GM12878 (cell line): ENCODE data around the gene TEKT5. TPM values are rescaled to one million over a fixed set of nuclear protein-coding genes. Genes with fewer than 3 reads are reported as not detected.

Experiments used
- ATAC-seq: fragments of 200-7000 bp; cut with Tn5 transposase; 3 replicates; pipeline ENCODE4 v1.9.1; 2020; ENCODE audit warnings: mild to moderate bottlenecking, moderate library complexity
- BruUV-seq: library from RNA; stranded (reverse); fragments of 400-500 nt; replicated peaks from 2 replicates; lab custom pipeline; 2021; lab: Mats Ljungman, UMichigan
- CTCF ChIA-PET: fragments of 300-600 bp; sonication (Branson Sonifier 250); formaldehyde crosslinking; extraction: SDS; loops from one replicate; lab custom pipeline; 2021; ENCODE audit warnings: inconsistent platforms; lab: Yijun Ruan, JAX
- POLR2A ChIA-PET: fragments of 350-600 bp; formaldehyde crosslinking; extraction: SDS; loops from one replicate; lab custom pipeline; 2021; ENCODE audit warnings: inconsistent platforms; lab: Charles Lee
- RAD21 ChIA-PET: fragments of 300-600 bp; sonication (Branson Sonifier 250); formaldehyde crosslinking; loops from one replicate; lab custom pipeline; 2023; ENCODE audit warnings: antibody characterized with exemption; ENCODE audit not compliant: unreplicated experiment; lab: Charles Lee
- SMC1A ChIA-PET: fragments of 300-600 bp; sonication (Branson Sonifier 250); formaldehyde crosslinking; loops from one replicate; lab custom pipeline; 2023; ENCODE audit not compliant: unreplicated experiment, uncharacterized antibody; lab: Charles Lee
- DNase-seq: peaks from one replicate; pipeline ENCODE4 v3.0.0-alpha.2; 2011; ENCODE audit warnings: low read depth, low spot score
- FAIRE-seq: peaks from 3 replicates; lab custom pipeline; 2011; peaks lifted over from hg19 to GRCh38; lab: Jason Lieb, UNC
- H2AFZ ChIP-seq: 2 replicates; pipeline ENCODE4 v1.6.0; 2011; ENCODE audit warnings: low read depth, low read length, control low read depth; ENCODE audit not compliant: control insufficient read depth
- H3K27ac ChIP-seq: 2 replicates; pipeline ENCODE4 v1.5.1; 2011; ENCODE audit warnings: control low read depth; ENCODE audit not compliant: control insufficient read depth, insufficient read depth
- H3K27me3 ChIP-seq, 2 experiments: replicated peaks in 1 of 2; 2 replicates each; pipeline versions ENCODE4 v1.6.0 to v1.6.1; 2011; ENCODE audit warnings: low read length in 1 of 2; ENCODE audit not compliant: control insufficient read depth in 2 of 2, insufficient read depth in 2 of 2
- H3K36me3 ChIP-seq, 2 experiments: 2 replicates each; pipeline ENCODE4 v1.5.1; 2011; ENCODE audit warnings: low read length in 1 of 2; ENCODE audit not compliant: control insufficient read depth in 2 of 2, insufficient read depth in 2 of 2
- H3K4me1 ChIP-seq: 2 replicates; pipeline ENCODE4 v1.6.1; 2011; ENCODE audit warnings: mild to moderate bottlenecking, low read length, moderate library complexity, mixed read lengths; ENCODE audit not compliant: control insufficient read depth, insufficient read depth
- H3K4me2 ChIP-seq: 2 replicates; pipeline ENCODE4 v1.6.0; 2011; ENCODE audit warnings: control low read depth; ENCODE audit not compliant: control insufficient read depth, insufficient read depth
- H3K4me3 ChIP-seq: fragments of 200-600 bp; sonication (generic); 2 replicates; pipeline ENCODE4 v1.5.1; 2016
- H3K79me2 ChIP-seq: 2 replicates; pipeline ENCODE4 v1.6.0; 2011; ENCODE audit warnings: low read length; ENCODE audit not compliant: control insufficient read depth, insufficient read depth
- H3K9ac ChIP-seq: 2 replicates; pipeline ENCODE4 v1.8.0; 2011; ENCODE audit warnings: low read length, control low read depth, mixed read lengths; ENCODE audit not compliant: control insufficient read depth, insufficient read depth
- H3K9me3 ChIP-seq: replicated peaks from 3 replicates; pipeline ENCODE4 v1.5.1; 2011; ENCODE audit warnings: mild to moderate bottlenecking, low read length; ENCODE audit not compliant: control insufficient read depth, insufficient read depth
- H4K20me1 ChIP-seq: 2 replicates; pipeline ENCODE4 v1.6.0; 2011; ENCODE audit not compliant: control insufficient read depth, insufficient read depth
- BHLHE40 ChIP-seq, 2 experiments: fragments of 450-650 bp in 1 of 2; IDR thresholded peaks; 2 replicates each; pipeline ENCODE4 v1.6.1; 2011 to 2017; ENCODE audit warnings: low read depth in 2 of 2, borderline replicate concordance in 1 of 2, improper control_type of control experiment in 1 of 2, low read length in 1 of 2, mild to moderate bottlenecking in 1 of 2
- CBFB ChIP-seq: IDR thresholded peaks from 2 replicates; pipeline ENCODE4 v1.6.1; 2016; ENCODE audit warnings: antibody characterized with exemption, low read depth
- EGR1 ChIP-seq, 2 experiments: IDR thresholded peaks; 1 replicate in 1 of 2; 2 replicates in 1 of 2; pipeline ENCODE4 v1.6.1; 2011 to 2012; ENCODE audit warnings: low read depth in 2 of 2, low read length in 2 of 2, borderline replicate concordance in 1 of 2, mild to moderate bottlenecking in 1 of 2, moderate library complexity in 1 of 2
- GATAD2B ChIP-seq: fragments of 450-650 bp; conservative IDR thresholded peaks from 2 replicates; pipeline ENCODE4 v1.6.1; 2017; ENCODE audit warnings: low read depth, mild to moderate bottlenecking, moderate library complexity
- IKZF1 ChIP-seq: fragments of 450-650 bp; conservative IDR thresholded peaks from 2 replicates; pipeline ENCODE4 v1.6.1; 2017; ENCODE audit warnings: antibody characterized with exemption, mild to moderate bottlenecking
- IRF4 ChIP-seq: IDR thresholded peaks from 2 replicates; pipeline ENCODE4 v1.6.1; 2011; ENCODE audit warnings: low read depth, low read length
- MTA2 ChIP-seq: fragments of 450-650 bp; IDR thresholded peaks from 2 replicates; pipeline ENCODE4 v1.6.1; 2016; ENCODE audit warnings: low read depth, mild to moderate bottlenecking, moderate library complexity
- NBN ChIP-seq: fragments of 450-650 bp; IDR thresholded peaks from 2 replicates; pipeline ENCODE4 v1.6.1; 2016
- NFXL1 ChIP-seq: fragments of 450-650 bp; IDR thresholded peaks from 2 replicates; pipeline ENCODE4 v1.6.1; 2017; ENCODE audit warnings: antibody characterized with exemption, mild to moderate bottlenecking, borderline replicate concordance
- SIN3A ChIP-seq: IDR thresholded peaks from 2 replicates; pipeline ENCODE4 v1.6.1; 2012; ENCODE audit warnings: low read depth, low read length, improper control_type of control experiment
- SMC3 ChIP-seq: IDR thresholded peaks from 2 replicates; pipeline ENCODE4 v1.6.1; 2011; ENCODE audit warnings: low read length, improper control_type of control experiment, borderline replicate concordance
- TCF3 ChIP-seq: IDR thresholded peaks from 2 replicates; pipeline ENCODE4 v1.6.1; 2012; ENCODE audit warnings: low read depth, mild to moderate bottlenecking, low read length, borderline replicate concordance; ENCODE audit not compliant: insufficient read depth
- TCF7 ChIP-seq: IDR thresholded peaks from 2 replicates; pipeline ENCODE4 v1.6.1; 2014; ENCODE audit warnings: antibody characterized with exemption, borderline replicate concordance
- ZNF24 ChIP-seq: fragments of 450-650 bp; IDR thresholded peaks from 2 replicates; pipeline ENCODE4 v1.6.1; 2017; ENCODE audit warnings: antibody characterized with exemption, mild to moderate bottlenecking
- WGBS: methylation state at CpG from one replicate; pipeline ENCODE4 v1.1.6; 2016; ENCODE audit warnings: low lambda C conversion rate; ENCODE audit not compliant: insufficient replicate concordance, insufficient coverage; ENCODE audit errors: missing lambda C conversion rate; 5-methylcytosine and 5-hydroxymethylcytosine counted together
- in situ Hi-C: fragments of 300-500 bp; cut with MboI; formaldehyde crosslinking; loops from 9 replicates; pipeline ENCODE4 v1.14.3; 2018; ENCODE audit warnings: mixed read lengths
- intact Hi-C: fragments of 100-400 bp; cut with micrococcal nuclease; formaldehyde crosslinking; loops from one replicate; pipeline ENCODE4 v1.14.2; 2022; ENCODE audit not compliant: unreplicated experiment
- polyA plus RNA-seq, 11 experiments: library from polyadenylated mRNA; depleted of rRNA in 4 of 11; unstranded in 6 of 11; stranded (reverse) in 5 of 11; fragments of >200 nt; fragmentation: Nextera tagmentation in 4 of 11; fragmentation: Illumina TruSeq in 1 of 11; extraction: Ambion mirVana in 4 of 11; extraction: Trizol in 1 of 11; gene quantifications; 1 replicate in 1 of 11; 2 replicates in 10 of 11; pipeline versions ENCODE4 v1.2.1 to v1.2.3, GENCODE V29; 2011 to 2016; ENCODE audit warnings: inconsistent platforms in 2 of 11, missing spikeins in 2 of 11, low read depth in 1 of 11
- total RNA-seq, 4 experiments: library from RNA; depleted of rRNA in 3 of 4; stranded (reverse); fragments of >200 nt in 3 of 4; fragmentation: Illumina TruSeq in 1 of 4; extraction: Trizol in 1 of 4; gene quantifications; 2 replicates each; pipeline versions ENCODE4 v1.2.1 to v1.2.3, GENCODE V29; 2013 to 2021
- TF ChIP-seq, protein P1 (sequence below): fragments of 450-650 bp; IDR thresholded peaks from 2 replicates; pipeline ENCODE4 v1.6.1; 2018; ENCODE audit warnings: mild to moderate bottlenecking, low read depth, moderate library complexity; ENCODE audit not compliant: partially characterized antibody
- TF ChIP-seq, protein P2 (sequence below): IDR thresholded peaks from 2 replicates; pipeline ENCODE4 v1.6.1; 2012; ENCODE audit warnings: low read length, inconsistent platforms
- TF ChIP-seq, protein P3 (sequence below): fragments of 450-650 bp; IDR thresholded peaks from 2 replicates; pipeline ENCODE4 v1.6.1; 2017; ENCODE audit warnings: mild to moderate bottlenecking

Gene TEKT5
- total and polyA plus RNA-seq, 10 of the 15 experiments (the other 5 are each of a cell fraction or from before 2014, with no cell fraction given) = 0.19 to 2.2 (median 0.68) TPM; not detected in 1

DNA sequence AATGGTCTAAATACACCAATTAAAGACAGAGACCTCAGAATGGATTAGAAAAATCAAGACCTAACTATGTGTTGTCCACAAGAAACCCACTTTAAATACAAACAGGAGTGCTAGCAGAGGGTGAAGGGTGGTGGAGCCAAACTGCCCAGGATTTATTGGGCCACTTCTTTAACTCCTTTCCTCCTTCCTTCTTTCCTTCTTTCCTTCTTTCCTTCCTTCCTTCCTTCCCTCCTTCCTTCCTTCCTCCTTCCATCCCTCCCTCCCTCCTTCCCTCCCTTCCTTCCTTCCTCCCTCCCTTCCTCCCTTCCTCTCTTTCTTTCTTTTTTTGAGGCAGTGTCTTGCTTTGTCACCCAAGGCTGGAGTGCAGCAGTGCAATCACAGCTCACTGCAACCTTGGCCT lies 80.0 kb downstream of the TEKT5 start (continued):
- TF ChIP-seq, protein P1, sequence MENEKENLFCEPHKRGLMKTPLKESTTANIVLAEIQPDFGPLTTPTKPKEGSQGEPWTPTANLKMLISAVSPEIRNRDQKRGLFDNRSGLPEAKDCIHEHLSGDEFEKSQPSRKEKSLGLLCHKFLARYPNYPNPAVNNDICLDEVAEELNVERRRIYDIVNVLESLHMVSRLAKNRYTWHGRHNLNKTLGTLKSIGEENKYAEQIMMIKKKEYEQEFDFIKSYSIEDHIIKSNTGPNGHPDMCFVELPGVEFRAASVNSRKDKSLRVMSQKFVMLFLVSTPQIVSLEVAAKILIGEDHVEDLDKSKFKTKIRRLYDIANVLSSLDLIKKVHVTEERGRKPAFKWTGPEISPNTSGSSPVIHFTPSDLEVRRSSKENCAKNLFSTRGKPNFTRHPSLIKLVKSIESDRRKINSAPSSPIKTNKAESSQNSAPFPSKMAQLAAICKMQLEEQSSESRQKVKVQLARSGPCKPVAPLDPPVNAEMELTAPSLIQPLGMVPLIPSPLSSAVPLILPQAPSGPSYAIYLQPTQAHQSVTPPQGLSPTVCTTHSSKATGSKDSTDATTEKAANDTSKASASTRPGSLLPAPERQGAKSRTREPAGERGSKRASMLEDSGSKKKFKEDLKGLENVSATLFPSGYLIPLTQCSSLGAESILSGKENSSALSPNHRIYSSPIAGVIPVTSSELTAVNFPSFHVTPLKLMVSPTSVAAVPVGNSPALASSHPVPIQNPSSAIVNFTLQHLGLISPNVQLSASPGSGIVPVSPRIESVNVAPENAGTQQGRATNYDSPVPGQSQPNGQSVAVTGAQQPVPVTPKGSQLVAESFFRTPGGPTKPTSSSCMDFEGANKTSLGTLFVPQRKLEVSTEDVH = no peak
- TF ChIP-seq TCF3 (no peak), CBFB (no peak), ZNF24 (no peak), SMC3 (no peak), IRF4 (no peak)
- TF ChIP-seq, all 136 proteins: peak for 0

DNA sequence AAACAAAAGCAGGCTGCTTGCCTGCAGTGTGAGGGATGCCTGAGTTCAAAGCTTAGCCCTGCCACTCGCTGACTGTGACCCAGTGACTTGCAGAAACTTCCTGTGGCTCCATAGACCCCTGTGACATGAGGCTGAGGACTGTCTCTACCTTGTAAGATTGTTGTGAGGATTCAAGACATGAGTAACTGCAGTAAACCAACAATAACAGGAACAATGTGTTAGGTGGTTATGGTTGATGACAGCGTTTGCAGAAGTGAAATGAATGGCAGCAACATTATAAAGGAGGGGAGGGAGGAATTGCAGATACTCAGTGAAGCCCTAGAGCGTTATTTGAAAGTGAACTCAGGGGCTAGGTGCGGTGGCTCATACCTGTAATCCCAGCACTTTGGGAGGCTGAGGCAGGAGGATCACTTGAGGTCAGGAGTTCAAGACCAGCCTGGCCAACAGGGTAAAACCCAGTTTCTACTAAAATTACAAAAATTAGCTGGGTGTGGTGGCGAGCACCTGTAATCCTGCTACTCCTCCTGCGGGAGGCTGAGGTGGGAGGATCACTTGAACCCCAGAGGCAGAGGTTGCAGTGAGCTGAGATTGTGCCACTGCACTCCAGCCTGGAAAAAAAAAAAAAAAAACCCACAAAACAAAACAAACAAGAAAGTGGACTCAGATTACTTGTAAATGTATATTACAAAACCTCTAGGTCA lies 80.8 kb downstream of the TEKT5 start:
- intact Hi-C loops = no loop called here
- SMC1A ChIA-PET = no interaction called here
- 9% methylated on average over 6 of the region's 6 CpGs for WGBS
- in situ Hi-C loops = no loop called here
- RAD21 ChIA-PET = no interaction called here
- DNase-seq (no peak), ATAC-seq (peak; percentile 91), FAIRE-seq (peak; percentile 86)
- POLR2A ChIA-PET = no interaction called here
- no peaks in the 10 kb centered on the region for H3K9me3 ChIP-seq
- peaks cover 0 to 5% of the 10 kb centered on the region in 2 experiments; a peak in 1 of 4 replicates for H3K27me3 ChIP-seq
- H2AFZ ChIP-seq = no peak overlapping the region
- no peaks in the 10 kb centered on the region for H3K79me2 ChIP-seq
- H3K9ac ChIP-seq = no peak overlapping the region
- no peaks in the 10 kb centered on the region for H4K20me1 ChIP-seq
- no peaks in the 10 kb centered on the region for H3K4me1 ChIP-seq
- no peaks in the 10 kb centered on the region for H3K36me3 ChIP-seq
- CTCF ChIA-PET = interaction anchor here (0.6 kb wide), 1 partner anchor 921 kb away, joined by 3 read pairs; no protein-coding TSS in a partner anchor
- no peak overlapping the region for H3K27ac ChIP-seq
- no peak overlapping the region for H3K4me3 ChIP-seq
- BruUV-seq = no TSS peak
- H3K4me2 ChIP-seq = no peak overlapping the region
- TF ChIP-seq NFXL1 (no peak), SIN3A (no peak), MTA2 (no peak), GATAD2B (no peak), BHLHE40 (IDR thresholded peaks at IDR 0.05; ENCODE audit: borderline replicate concordance in 1 of 2, low read depth in 2 of 2, low read length in 1 of 2) (no peak), TCF7 (no peak), EGR1 (IDR thresholded peaks at IDR 0.05; ENCODE audit: borderline replicate concordance in 1 of 2, low read depth in 2 of 2, low read length in 2 of 2) (no peak), NBN (no peak), IKZF1 (0 out of 2 replicates have a peak, but pooled peaks have one; percentile 24)
- TF ChIP-seq, protein P2, sequence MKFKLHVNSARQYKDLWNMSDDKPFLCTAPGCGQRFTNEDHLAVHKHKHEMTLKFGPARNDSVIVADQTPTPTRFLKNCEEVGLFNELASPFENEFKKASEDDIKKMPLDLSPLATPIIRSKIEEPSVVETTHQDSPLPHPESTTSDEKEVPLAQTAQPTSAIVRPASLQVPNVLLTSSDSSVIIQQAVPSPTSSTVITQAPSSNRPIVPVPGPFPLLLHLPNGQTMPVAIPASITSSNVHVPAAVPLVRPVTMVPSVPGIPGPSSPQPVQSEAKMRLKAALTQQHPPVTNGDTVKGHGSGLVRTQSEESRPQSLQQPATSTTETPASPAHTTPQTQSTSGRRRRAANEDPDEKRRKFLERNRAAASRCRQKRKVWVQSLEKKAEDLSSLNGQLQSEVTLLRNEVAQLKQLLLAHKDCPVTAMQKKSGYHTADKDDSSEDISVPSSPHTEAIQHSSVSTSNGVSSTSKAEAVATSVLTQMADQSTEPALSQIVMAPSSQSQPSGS = 0 out of 2 replicates have a peak, but pooled peaks have one; percentile 18
- TF ChIP-seq, protein P3, sequence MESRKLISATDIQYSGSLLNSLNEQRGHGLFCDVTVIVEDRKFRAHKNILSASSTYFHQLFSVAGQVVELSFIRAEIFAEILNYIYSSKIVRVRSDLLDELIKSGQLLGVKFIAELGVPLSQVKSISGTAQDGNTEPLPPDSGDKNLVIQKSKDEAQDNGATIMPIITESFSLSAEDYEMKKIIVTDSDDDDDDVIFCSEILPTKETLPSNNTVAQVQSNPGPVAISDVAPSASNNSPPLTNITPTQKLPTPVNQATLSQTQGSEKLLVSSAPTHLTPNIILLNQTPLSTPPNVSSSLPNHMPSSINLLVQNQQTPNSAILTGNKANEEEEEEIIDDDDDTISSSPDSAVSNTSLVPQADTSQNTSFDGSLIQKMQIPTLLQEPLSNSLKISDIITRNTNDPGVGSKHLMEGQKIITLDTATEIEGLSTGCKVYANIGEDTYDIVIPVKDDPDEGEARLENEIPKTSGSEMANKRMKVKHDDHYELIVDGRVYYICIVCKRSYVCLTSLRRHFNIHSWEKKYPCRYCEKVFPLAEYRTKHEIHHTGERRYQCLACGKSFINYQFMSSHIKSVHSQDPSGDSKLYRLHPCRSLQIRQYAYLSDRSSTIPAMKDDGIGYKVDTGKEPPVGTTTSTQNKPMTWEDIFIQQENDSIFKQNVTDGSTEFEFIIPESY = no peak
